Cardiac muscle cell (in vitro differentiated cells and primary cell): ENCODE results near the gene LYL1. TPM values are rescaled to one million over a fixed set of nuclear protein-coding genes. Genes with fewer than 3 reads are reported as not detected.
A peak's percentile ranks its signal among the peaks of the same experiment; 100 is the strongest.

ENCODE experiments used
- DNase-seq, 2 donors: peaks; one replicate each; pipeline versions ENCODE4 v3.0.0 to v3.0.0-alpha.2; 2010 to 2017; ENCODE audit warnings: low read depth in 1 of 2, low spot score in 1 of 2
- H3K27ac ChIP-seq: fragments of 200-600 bp; sonication (generic); 2 replicates; pipeline ENCODE4 v1.5.1; 2016
- H3K27me3 ChIP-seq: fragments of 200-600 bp; sonication (generic); 2 replicates; pipeline ENCODE4 v1.6.0; 2016; ENCODE audit warnings: control low read depth
- H3K36me3 ChIP-seq: fragments of 200-600 bp; sonication (generic); 2 replicates; pipeline ENCODE4 v1.5.1; 2016; ENCODE audit warnings: control low read depth
- H3K4me1 ChIP-seq: fragments of 200-600 bp; sonication (generic); 2 replicates; pipeline ENCODE4 v1.8.1; 2017; ENCODE audit warnings: low read depth, mild to moderate bottlenecking, mixed run types
- H3K4me3 ChIP-seq: fragments of 200-600 bp; sonication (generic); 2 replicates; pipeline ENCODE4 v1.5.1; 2016; ENCODE audit warnings: mild to moderate bottlenecking
- H3K9me3 ChIP-seq: fragments of 200-600 bp; sonication (generic); 2 replicates; pipeline ENCODE4 v1.5.1; 2017; ENCODE audit warnings: low read depth, mild to moderate bottlenecking, control low read depth
- CTCF ChIP-seq: IDR thresholded peaks from 2 replicates; pipeline ENCODE4 v1.5.1; 2012; ENCODE audit warnings: low read depth, mild to moderate bottlenecking, low read length
- polyA plus RNA-seq: library from polyadenylated mRNA; unstranded; fragments of >200 nt; fragmentation: Nextera tagmentation; extraction: Ambion mirVana; gene quantifications from 2 replicates; pipeline ENCODE4 v1.2.1, GENCODE V29; 2016
- total RNA-seq: library from RNA; depleted of rRNA; stranded (reverse); fragments of >200 nt; gene quantifications from 2 replicates; pipeline ENCODE4 v1.2.3, GENCODE V29; 2016

LYL1 gene
- total and polyA plus RNA-seq, 2 experiments from 2014 or later, result 4.6 to 5.6 TPM

- peaks cover 26% of the 10 kb centered on the region for H3K36me3 ChIP-seq
- no peaks in the 10 kb centered on the region for H3K9me3 ChIP-seq
- no peak for DNase-seq
- no peak overlapping the region for H3K27ac ChIP-seq
- TF ChIP-seq CTCF, result no peak
- no peaks in the 10 kb centered on the region for H3K4me1 ChIP-seq
- no peaks in the 10 kb centered on the region for H3K27me3 ChIP-seq
- no peak overlapping the region for H3K4me3 ChIP-seq
Measured at GRCh38 chr19:13138171-13138915, 35.7 kb upstream of the LYL1 start.

- H3K27ac ChIP-seq, result no peak overlapping the region
Measured at GRCh38 chr19:13137290-13137794, 34.7 kb upstream of the LYL1 start.

GRCh38 chr19:13135068-13136062 is 32.7 kb upstream of the LYL1 start:
- no peak for DNase-seq
- no peak for TF ChIP-seq CTCF
- Histone ChIP-seq H3K4me1 (no peaks in the 10 kb centered on the region), H3K27me3 (no peaks in the 10 kb centered on the region), H3K9me3 (no peaks in the 10 kb centered on the region), H3K36me3 (peaks cover 26% of the 10 kb centered on the region), H3K27ac (no peak overlapping the region), H3K4me3 (no peak overlapping the region)

More at GRCh38 chr19:13137290-13137794, 34.7 kb upstream of the LYL1 start:
- Histone ChIP-seq H3K4me1 (no peaks in the 10 kb centered on the region), H3K9me3 (no peaks in the 10 kb centered on the region), H3K36me3 (peaks cover 26% of the 10 kb centered on the region), H3K4me3 (no peak overlapping the region), H3K27me3 (no peaks in the 10 kb centered on the region)
- no peak for DNase-seq
- TF ChIP-seq CTCF, result no peak

- no peaks in the 10 kb centered on the region for H3K9me3 ChIP-seq
- H3K27ac ChIP-seq, result no peak overlapping the region
- H3K27me3 ChIP-seq, result no peaks in the 10 kb centered on the region
- H3K4me3 ChIP-seq, result no peak overlapping the region
- DNase-seq, result no peak
- no peak for TF ChIP-seq CTCF
- no peaks in the 10 kb centered on the region for H3K4me1 ChIP-seq
- peaks cover 26% of the 10 kb centered on the region for H3K36me3 ChIP-seq
Measured at GRCh38 chr19:13134626-13135025, 32.0 kb upstream of the LYL1 start.

GRCh38 chr19:13133241-13133870 is 30.7 kb upstream of the LYL1 start:
- no peak for DNase-seq
- Histone ChIP-seq H3K36me3 (peaks cover 22% of the 10 kb centered on the region), H3K4me1 (no peaks in the 10 kb centered on the region), H3K4me3 (no peak overlapping the region), H3K27ac (peak overlapping the region; percentile 43), H3K9me3 (no peaks in the 10 kb centered on the region), H3K27me3 (no peaks in the 10 kb centered on the region)
- TF ChIP-seq CTCF, result no peak
